Endothelial cell of umbilical vein (primary cell): Measurements from ENCODE around the gene STX1A. TPM values are rescaled to one million over a fixed set of nuclear protein-coding genes. Genes with fewer than 3 reads are reported as not detected.

Experiments used
- BruUV-seq: library from RNA; stranded (reverse); fragments of 400-500 nt; replicated peaks from 2 replicates; lab custom pipeline; 2021; lab: Mats Ljungman, UMichigan
- CTCF ChIA-PET: fragments of 300-600, 350-600 bp; sonication (Branson Sonifier 250); formaldehyde crosslinking; loops from one replicate; lab custom pipeline; 2021; ENCODE audit warnings: antibody characterized with exemption, inconsistent platforms; lab: Charles Lee
- POLR2A ChIA-PET: fragments of 300-600, 350-600 bp; sonication (Branson Sonifier 250); formaldehyde crosslinking; loops from one replicate; lab custom pipeline; 2021; ENCODE audit warnings: antibody characterized with exemption, inconsistent platforms; lab: Charles Lee
- DNase-seq: peaks from one replicate; pipeline ENCODE4 v3.0.0-alpha.2; 2011; ENCODE audit warnings: low read depth, low spot score
- FAIRE-seq: peaks from 2 replicates; lab custom pipeline; 2011; peaks lifted over from hg19 to GRCh38; lab: Jason Lieb, UNC
- H2AFZ ChIP-seq: 2 replicates; pipeline ENCODE4 v1.6.0; 2012; ENCODE audit warnings: low read depth, low read length, control low read depth, inconsistent platforms
- H3K27ac ChIP-seq: 2 replicates; pipeline ENCODE4 v1.5.1; 2011; ENCODE audit warnings: low read depth, mild to moderate bottlenecking, control low read depth, low read length, moderate library complexity; ENCODE audit not compliant: insufficient read depth
- H3K27me3 ChIP-seq, 2 experiments: 2 replicates each; pipeline versions ENCODE4 v1.6.0 to v1.6.1; 2011; ENCODE audit warnings: low read length in 2 of 2, mixed read lengths in 1 of 2; ENCODE audit not compliant: control insufficient read depth in 2 of 2, insufficient read depth in 2 of 2
- H3K36me3 ChIP-seq, 2 experiments: 2 replicates in 1 of 2; 3 replicates in 1 of 2; pipeline ENCODE4 v1.5.1; 2011; ENCODE audit warnings: low read length in 2 of 2, mild to moderate bottlenecking in 1 of 2, moderate library complexity in 1 of 2; ENCODE audit not compliant: control insufficient read depth in 2 of 2, insufficient read depth in 2 of 2; ENCODE audit errors: extremely low read depth in 1 of 2
- H3K4me1 ChIP-seq: 3 replicates; pipeline ENCODE4 v1.5.1; 2011; ENCODE audit warnings: mild to moderate bottlenecking, low read length; ENCODE audit not compliant: control insufficient read depth, insufficient read depth; ENCODE audit errors: extremely low read depth
- H3K4me2 ChIP-seq: 2 replicates; pipeline ENCODE4 v1.6.1; 2011; ENCODE audit warnings: low read length, control low read depth, mixed read lengths; ENCODE audit not compliant: insufficient read depth
- H3K4me3 ChIP-seq, 3 experiments: fragments of 200-600 bp in 1 of 3; sonication (generic), shearing (Covaris generic) in 1 of 3; replicated peaks in 1 of 3; 2 replicates each; pipeline ENCODE4 v1.5.1; 2011 to 2016; ENCODE audit warnings: control low read depth in 3 of 3, low read length in 3 of 3, mild to moderate bottlenecking in 2 of 3, inconsistent platforms in 1 of 3, low read depth in 1 of 3, moderate library complexity in 1 of 3; ENCODE audit not compliant: insufficient read depth in 1 of 3
- H3K79me2 ChIP-seq: 2 replicates; pipeline ENCODE4 v1.6.0; 2012; ENCODE audit warnings: low read length, inconsistent platforms; ENCODE audit not compliant: control insufficient read depth, insufficient read depth
- H3K9ac ChIP-seq: replicated peaks from 2 replicates; pipeline ENCODE3; 2011; ENCODE audit warnings: low read length, control low read depth; ENCODE audit not compliant: insufficient read depth; ENCODE audit errors: extremely low read depth
- H3K9me1 ChIP-seq: replicated peaks from 3 replicates; pipeline ENCODE4 v1.6.0; 2011; ENCODE audit warnings: mild to moderate bottlenecking, low read length; ENCODE audit not compliant: control insufficient read depth, insufficient read depth; ENCODE audit errors: extremely low read depth
- H3K9me3 ChIP-seq: replicated peaks from 2 replicates; pipeline ENCODE4 v1.5.1; 2012; ENCODE audit warnings: low read length, inconsistent platforms; ENCODE audit not compliant: control insufficient read depth, insufficient read depth
- H4K20me1 ChIP-seq: replicated peaks from 2 replicates; pipeline ENCODE3; 2011; ENCODE audit warnings: mild to moderate bottlenecking, low read length; ENCODE audit not compliant: control insufficient read depth, insufficient read depth; ENCODE audit errors: extremely low read depth
- CTCF ChIP-seq, 2 donors: IDR thresholded peaks; 1 replicate in 1 of 2; 2 replicates in 1 of 2; pipeline ENCODE4 v1.5.1; 2011; ENCODE audit warnings: low read length in 2 of 2, mild to moderate bottlenecking in 2 of 2, moderate library complexity in 2 of 2, control low read depth in 1 of 2, inconsistent platforms in 1 of 2, low read depth in 1 of 2; ENCODE audit not compliant: insufficient read depth in 1 of 2; ENCODE audit errors: extremely low read depth in 1 of 2
- EZH2 ChIP-seq: IDR thresholded peaks from 2 replicates; pipeline ENCODE4 v1.6.1; 2012; ENCODE audit warnings: borderline replicate concordance, low read depth, mild to moderate bottlenecking, moderate library complexity, low read length, inconsistent platforms; ENCODE audit not compliant: severe bottlenecking
- FOS ChIP-seq: IDR thresholded peaks from 2 replicates; pipeline ENCODE4 v1.6.1; 2011; ENCODE audit warnings: mild to moderate bottlenecking, low read length, moderate library complexity, borderline replicate concordance; ENCODE audit not compliant: insufficient read depth
- GATA2 ChIP-seq: IDR thresholded peaks from 2 replicates; pipeline ENCODE4 v1.7.0; 2011; ENCODE audit warnings: low read depth, mild to moderate bottlenecking, moderate library complexity, mixed read lengths, low read length; ENCODE audit not compliant: insufficient read length, insufficient read depth
- JUN ChIP-seq: IDR thresholded peaks from 2 replicates; pipeline ENCODE4 v1.6.1; 2011; ENCODE audit warnings: borderline replicate concordance, low read depth; ENCODE audit not compliant: insufficient read length, insufficient read depth
- MAX ChIP-seq: IDR thresholded peaks from 2 replicates; pipeline ENCODE4 v1.6.1; 2011; ENCODE audit not compliant: insufficient read depth, insufficient read length
- MYC ChIP-seq: IDR thresholded peaks from one replicate; pipeline ENCODE4 v1.6.1; 2011; ENCODE audit warnings: mild to moderate bottlenecking, low read depth, low read length
- POLR2A ChIP-seq: IDR thresholded peaks from 2 replicates; pipeline ENCODE4 v1.6.1; 2012; ENCODE audit warnings: low read depth, mild to moderate bottlenecking, control low read depth, low read length
- POLR2AphosphoS5 ChIP-seq: IDR thresholded peaks from 2 replicates; pipeline ENCODE4 v1.6.1; 2012; ENCODE audit warnings: low read depth, mild to moderate bottlenecking, control low read depth, low read length, moderate library complexity; ENCODE audit not compliant: insufficient read depth
- dilution Hi-C: fragments of 300-500 bp; cut with MboI; formaldehyde crosslinking; loops from one replicate; pipeline ENCODE4 v1.15.0; 2019; ENCODE audit warnings: low sequenced_read_pairs; ENCODE audit not compliant: extremely low pct_ligation_motif_present
- intact Hi-C: fragments of 100-400 bp; cut with micrococcal nuclease; formaldehyde crosslinking; loops from one replicate; pipeline ENCODE4 v1.10.0; 2022
- polyA plus RNA-seq, 4 experiments: library from polyadenylated mRNA; depleted of rRNA in 3 of 4; stranded (reverse) in 3 of 4; unstranded in 1 of 4; fragments of >200 nt; gene quantifications; 2 replicates each; pipeline versions ENCODE4 v1.2.1 to v1.2.3, GENCODE V29; 2011 to 2012; ENCODE audit warnings: missing spikeins in 1 of 4
- total RNA-seq: library from RNA; stranded (reverse); gene quantifications from 2 replicates; pipeline ENCODE4 v1.2.3, GENCODE V29; 2021

Gene STX1A
- total and polyA plus RNA-seq, 2 donors (not counting 3 experiments of a cell fraction or from before 2014, with no cell fraction given): 13.1 to 20.8 TPM

- dilution Hi-C loops: no loop called here
- CTCF ChIA-PET: interaction anchor here (1.5 kb wide), 1 partner anchor 53 kb away, joined by 3 read pairs; no protein-coding TSS in a partner anchor
- intact Hi-C loops: no loop called here
Observed at GRCh38 chr7:73671857-73672445, 47.5 kb downstream of the STX1A start.

More at GRCh38 chr7:73671857-73672445, 47.5 kb downstream of the STX1A start:
- Histone ChIP-seq H3K79me2 (no peaks in the 10 kb centered on the region), H2AFZ (no peak overlapping the region), H3K9me3 (no peaks in the 10 kb centered on the region), H3K4me2 (no peak overlapping the region), H3K27me3 (no peaks in the 10 kb centered on the region), H3K4me3 (no peak overlapping the region), H3K36me3 (no peaks in the 10 kb centered on the region), H4K20me1 (no peaks in the 10 kb centered on the region), H3K4me1 (peaks cover 3% of the 10 kb centered on the region), H3K9ac (no peak overlapping the region), H3K9me1 (no peaks in the 10 kb centered on the region), H3K27ac (no peak overlapping the region)
- no TSS peak for BruUV-seq
- DNase-seq (no peak), FAIRE-seq (no peak)
- POLR2A ChIA-PET: no interaction called here
- TF ChIP-seq FOS (no peak), MAX (no peak), GATA2 (no peak), JUN (no peak), CTCF (IDR thresholded peaks at IDR 0.05; ENCODE audit: extremely low read depth in 1 of 2, insufficient read depth in 1 of 2, low read depth in 1 of 2, low read length in 2 of 2) (no peak), POLR2A (no peak), MYC (no peak), POLR2AphosphoS5 (no peak), EZH2 (no peak)
